ENCODE results near the gene ANKLE1.
A peak's percentile ranks its signal among the peaks of the same experiment; 100 is the strongest.

The ANKLE1 gene

DNA sequence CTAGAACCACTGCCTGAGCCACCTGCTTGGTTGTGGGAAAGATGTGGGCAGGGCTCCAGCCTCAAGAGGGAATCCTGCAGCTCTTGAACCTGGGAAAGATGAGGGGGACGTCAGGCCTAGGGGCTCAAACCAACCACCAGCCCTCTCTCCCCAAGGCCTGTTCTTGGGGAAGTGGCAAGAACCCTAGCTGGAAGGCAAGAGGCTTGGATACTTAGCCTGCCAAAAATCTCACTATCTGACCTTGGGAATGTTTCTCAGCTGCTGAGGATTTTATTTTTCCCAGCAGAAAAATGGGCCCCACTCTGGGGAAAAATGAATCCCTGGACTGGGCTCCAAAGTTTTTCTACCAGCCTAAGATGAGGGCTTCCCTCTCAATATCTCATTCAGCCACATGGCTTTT lies 21.8 kb upstream of the ANKLE1 start:
- POLR2A ChIA-PET: interaction anchor here (1.1 kb wide), 1 partner anchor 1019 kb away, joined by 3 read pairs; no protein-coding TSS in a partner anchor
- CTCF ChIA-PET: interaction anchor here (0.6 to 5.2 kb wide), 27 partner anchors 9 to 206 kb away, joined by 3 to 55 read pairs (median 5); partner anchors contain the start of genes ANKLE1, CCDC194, MRPL34 and USE1
- TF ChIP-seq, protein P1, sequence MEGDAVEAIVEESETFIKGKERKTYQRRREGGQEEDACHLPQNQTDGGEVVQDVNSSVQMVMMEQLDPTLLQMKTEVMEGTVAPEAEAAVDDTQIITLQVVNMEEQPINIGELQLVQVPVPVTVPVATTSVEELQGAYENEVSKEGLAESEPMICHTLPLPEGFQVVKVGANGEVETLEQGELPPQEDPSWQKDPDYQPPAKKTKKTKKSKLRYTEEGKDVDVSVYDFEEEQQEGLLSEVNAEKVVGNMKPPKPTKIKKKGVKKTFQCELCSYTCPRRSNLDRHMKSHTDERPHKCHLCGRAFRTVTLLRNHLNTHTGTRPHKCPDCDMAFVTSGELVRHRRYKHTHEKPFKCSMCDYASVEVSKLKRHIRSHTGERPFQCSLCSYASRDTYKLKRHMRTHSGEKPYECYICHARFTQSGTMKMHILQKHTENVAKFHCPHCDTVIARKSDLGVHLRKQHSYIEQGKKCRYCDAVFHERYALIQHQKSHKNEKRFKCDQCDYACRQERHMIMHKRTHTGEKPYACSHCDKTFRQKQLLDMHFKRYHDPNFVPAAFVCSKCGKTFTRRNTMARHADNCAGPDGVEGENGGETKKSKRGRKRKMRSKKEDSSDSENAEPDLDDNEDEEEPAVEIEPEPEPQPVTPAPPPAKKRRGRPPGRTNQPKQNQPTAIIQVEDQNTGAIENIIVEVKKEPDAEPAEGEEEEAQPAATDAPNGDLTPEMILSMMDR (IDR thresholded peaks at IDR 0.05; ENCODE audit: control extremely low read depth, extremely low read depth, low read depth, missing control alignments): no peak
- DNase-seq (ENCODE audit: extremely low spot score): no peak

- TF ChIP-seq, protein P1 (IDR thresholded peaks at IDR 0.05; ENCODE audit: control extremely low read depth, extremely low read depth, low read depth, missing control alignments): peak; percentile 92
- POLR2A ChIA-PET: interaction anchor here (0.7 to 1.1 kb wide), 2 partner anchors 13 to 1018 kb away, joined by 3 to 6 read pairs; no protein-coding TSS in a partner anchor
- DNase-seq (ENCODE audit: extremely low spot score): peak; percentile 94
- CTCF ChIA-PET: interaction anchor here (0.6 to 5.2 kb wide), 26 partner anchors 10 to 205 kb away, joined by 3 to 55 read pairs (median 4); partner anchors contain the start of genes ANKLE1, CCDC194, MRPL34 and USE1
Observed at GRCh38 chr19:17260842-17261325, 20.8 kb upstream of the ANKLE1 start.

DNA sequence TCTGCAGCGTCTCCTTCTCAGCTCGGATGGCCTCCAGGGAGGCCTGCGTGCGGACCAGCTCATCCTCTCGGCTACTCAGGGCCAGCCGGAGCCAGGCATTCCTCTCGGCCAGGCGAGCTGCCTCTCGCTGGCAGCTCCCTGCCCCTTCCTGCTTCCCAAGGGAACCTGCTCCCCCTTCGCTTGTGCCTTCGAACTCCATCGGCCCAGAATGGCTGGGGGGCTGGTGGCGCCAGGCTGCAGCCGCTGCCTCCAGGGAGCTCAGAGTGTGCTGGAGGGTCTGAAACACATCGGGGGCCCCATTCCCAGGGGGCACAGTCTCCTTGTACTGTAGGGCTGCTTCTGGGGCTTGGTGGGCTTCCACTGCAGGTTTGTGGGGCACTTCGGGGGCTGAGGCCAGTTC lies 19.1 kb upstream of the ANKLE1 start:
- CTCF ChIA-PET: interaction anchor here (0.6 to 5.2 kb wide), 6 partner anchors 12 to 502 kb away, joined by 3 to 55 read pairs (median 4); partner anchors contain the start of gene ANKLE1
- POLR2A ChIA-PET: interaction anchor here (0.7 kb wide), 1 partner anchor 20 kb away, joined by 4 read pairs; no protein-coding TSS in a partner anchor
- no peak for DNase-seq (ENCODE audit: extremely low spot score)
- TF ChIP-seq, protein P1 (IDR thresholded peaks at IDR 0.05; ENCODE audit: control extremely low read depth, extremely low read depth, low read depth, missing control alignments): no peak

GRCh38 chr19:17263712-17264640 lies 17.7 kb upstream of the ANKLE1 start:
- ChIA-PET POLR2A (no interaction called here), CTCF (interaction anchor here (0.7 to 5.5 kb wide), 9 partner anchors 8 to 213 kb away, joined by 3 to 46 read pairs (median 3); partner anchors contain the start of gene ANKLE1)
- DNase-seq (ENCODE audit: extremely low spot score): no peak
- TF ChIP-seq, protein P1 (IDR thresholded peaks at IDR 0.05; ENCODE audit: control extremely low read depth, extremely low read depth, low read depth, missing control alignments): no peak

DNA sequence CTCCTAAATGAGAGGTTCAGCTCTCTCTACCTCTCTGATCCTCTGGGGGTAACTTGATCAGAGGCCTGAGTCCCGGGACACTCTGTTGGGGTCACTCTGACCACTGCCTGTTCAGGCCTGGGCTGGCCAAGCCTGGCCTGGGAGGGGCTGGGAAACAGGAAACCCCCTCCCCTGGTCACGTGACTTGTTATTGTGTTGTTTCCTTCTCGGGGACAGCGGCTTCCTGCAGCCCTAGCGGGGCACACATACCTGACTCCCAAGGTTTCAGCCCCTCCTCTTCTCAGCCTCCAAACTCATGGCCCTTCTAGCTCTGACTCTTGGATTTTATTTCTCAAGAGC lies 17.1 kb upstream of the ANKLE1 start, which contains the start of gene USHBP1:
USHBP1 (minus strand) TSS at position 105 of the 339 bp plus-strand sequence. CDS start 446 bp downstream, outside the sequence.
- ChIA-PET POLR2A (no interaction called here), CTCF (interaction anchor here (1.0 to 5.5 kb wide), 7 partner anchors 9 to 213 kb away, joined by 3 to 46 read pairs (median 5); partner anchors contain the start of gene ANKLE1)
- TF ChIP-seq, protein P1 (IDR thresholded peaks at IDR 0.05; ENCODE audit: control extremely low read depth, extremely low read depth, low read depth, missing control alignments): no peak
- no peak for DNase-seq (ENCODE audit: extremely low spot score)

DNA sequence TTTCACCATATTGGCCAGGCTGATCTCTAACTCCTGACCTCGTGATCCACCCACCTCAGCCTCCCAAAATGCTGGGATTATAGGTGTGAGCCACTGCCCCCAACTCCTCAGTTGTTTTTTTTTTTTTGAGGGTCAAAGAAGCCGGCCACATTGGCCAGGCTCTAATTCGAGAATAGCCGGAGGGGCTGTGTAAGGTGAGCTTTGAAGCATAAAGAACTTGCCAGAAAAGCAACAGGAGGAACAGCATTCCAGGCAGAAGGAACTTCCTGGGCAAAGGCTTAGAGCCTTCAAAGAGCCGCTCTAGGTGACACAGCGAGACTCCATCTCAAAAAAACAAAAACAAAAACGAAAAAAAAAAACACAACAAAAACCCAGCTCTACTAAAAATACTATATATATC lies 15.7 kb upstream of the ANKLE1 start:
- ChIA-PET CTCF (interaction anchor here (1.1 to 5.5 kb wide), 7 partner anchors 10 to 120 kb away, joined by 3 to 46 read pairs (median 4); partner anchors contain the start of genes ANKLE1 and DDA1), POLR2A (interaction anchor here (0.9 to 1.4 kb wide), 3 partner anchors 10 to 51 kb away, joined by 3 to 5 read pairs (median 3); partner anchors contain the start of gene USE1)
- TF ChIP-seq, protein P1 (IDR thresholded peaks at IDR 0.05; ENCODE audit: control extremely low read depth, extremely low read depth, low read depth, missing control alignments): no peak
- DNase-seq (ENCODE audit: extremely low spot score): no peak
